ENCODE results near the gene FKBP2. TPM values are rescaled to one million over a fixed set of nuclear protein-coding genes. Genes with fewer than 3 reads are reported as not detected.
"Not testable (repeated sequence)": the region's sequence is repeated elsewhere in the genome, so short reads cannot be mapped to it uniquely, and the experiment has no call there.

The FKBP2 gene
- total RNA-seq, 1 donor from 2014 or later, result 66.0 TPM

GRCh38 chr11:64243236-64243854 is 2.5 kb downstream of the FKBP2 start:
- no peaks in the 10 kb centered on the region for H3K9me3 ChIP-seq
- peak overlapping the region; percentile 100 for H3K27ac ChIP-seq
- no peak for TF ChIP-seq POLR2A (IDR thresholded peaks at IDR 0.05)
- peaks cover 51% of the 10 kb centered on the region for H3K4me1 ChIP-seq
- intact Hi-C loops (cut with DNase I), result no loop called here
- H3K27me3 ChIP-seq, result no peaks in the 10 kb centered on the region
- H3K36me3 ChIP-seq, result peaks cover 0 to 19% of the 10 kb centered on the region in 2 donors
- H3K4me3 ChIP-seq, result no peak overlapping the region
- no peak for DNase-seq (ENCODE audit: extremely low spot score in 2 of 2)

GRCh38 chr11:64244107-64244506 is 3.2 kb downstream of the FKBP2 start:
- intact Hi-C loops (cut with DNase I), result no loop called here
- Histone ChIP-seq H3K36me3 (peaks cover 0 to 12% of the 10 kb centered on the region in 2 donors), H3K27me3 (no peaks in the 10 kb centered on the region), H3K9me3 (no peaks in the 10 kb centered on the region), H3K27ac (no peak overlapping the region), H3K4me3 (no peak overlapping the region), H3K4me1 (peaks cover 51% of the 10 kb centered on the region)
- DNase-seq (ENCODE audit: extremely low spot score in 2 of 2), result no peak
- no peak for TF ChIP-seq POLR2AphosphoS5 (IDR thresholded peaks at IDR 0.05; ENCODE audit: insufficient read depth in 1 of 2, low read depth in 1 of 2)
- TF ChIP-seq POLR2A (IDR thresholded peaks at IDR 0.05), result no peak
- no peak for TF ChIP-seq CTCF (IDR thresholded peaks at IDR 0.05)

- peaks cover 0 to 12% of the 10 kb centered on the region in 2 donors for H3K36me3 ChIP-seq
- no peaks in the 10 kb centered on the region for H3K27me3 ChIP-seq
- DNase-seq (ENCODE audit: extremely low spot score in 2 of 2), result no peak
- no peak for TF ChIP-seq CTCF (IDR thresholded peaks at IDR 0.05)
- no peak for TF ChIP-seq POLR2AphosphoS5 (IDR thresholded peaks at IDR 0.05; ENCODE audit: insufficient read depth in 1 of 2, low read depth in 1 of 2)
- no peak for TF ChIP-seq POLR2A (IDR thresholded peaks at IDR 0.05)
- intact Hi-C loops (cut with DNase I), result no loop called here
- no peaks in the 10 kb centered on the region for H3K9me3 ChIP-seq
- peak overlapping the region; percentile 48 to 57 for H3K4me3 ChIP-seq
- H3K27ac ChIP-seq, result peak overlapping the region; percentile 76
- H3K4me1 ChIP-seq, result peaks cover 47% of the 10 kb centered on the region
These were observed 4.1 kb downstream of the FKBP2 start for GRCh38 chr11:64244966-64245365.

- H3K4me3 ChIP-seq, result peak overlapping the region; percentile 48 to 57
These were observed 4.5 kb downstream of the FKBP2 start for GRCh38 chr11:64245401-64245796.

GRCh38 chr11:64245797-64246620 is 5.1 kb downstream of the FKBP2 start:
- Histone ChIP-seq H3K27ac (peak overlapping the region; percentile 76), H3K4me3 (peak overlapping the region; percentile 48 to 57), H3K36me3 (peaks cover 0 to 12% of the 10 kb centered on the region in 2 donors), H3K27me3 (no peaks in the 10 kb centered on the region), H3K9me3 (no peaks in the 10 kb centered on the region), H3K4me1 (peaks cover 48% of the 10 kb centered on the region)
- DNase-seq (ENCODE audit: extremely low spot score in 2 of 2), result no peak
- peak; percentile 32 to 71 for TF ChIP-seq POLR2AphosphoS5 (IDR thresholded peaks at IDR 0.05; ENCODE audit: insufficient read depth in 1 of 2, low read depth in 1 of 2)
- no peak for TF ChIP-seq CTCF (IDR thresholded peaks at IDR 0.05)
- no peak for TF ChIP-seq POLR2A (IDR thresholded peaks at IDR 0.05)
- intact Hi-C loops (cut with DNase I), result loop anchor here (2.0 kb wide), 1 partner anchor 25 kb away; no protein-coding TSS in a partner anchor

More at GRCh38 chr11:64245401-64245796, 4.5 kb downstream of the FKBP2 start:
- H3K36me3 ChIP-seq, result peaks cover 0 to 12% of the 10 kb centered on the region in 2 donors
- intact Hi-C loops (cut with DNase I), result no loop called here
- H3K9me3 ChIP-seq, result no peaks in the 10 kb centered on the region
- no peak for DNase-seq (ENCODE audit: extremely low spot score in 2 of 2)
- H3K27me3 ChIP-seq, result no peaks in the 10 kb centered on the region
- no peak for TF ChIP-seq POLR2A (IDR thresholded peaks at IDR 0.05)
- no peak for TF ChIP-seq POLR2AphosphoS5 (IDR thresholded peaks at IDR 0.05; ENCODE audit: insufficient read depth in 1 of 2, low read depth in 1 of 2)
- no peak for TF ChIP-seq CTCF (IDR thresholded peaks at IDR 0.05)
- H3K4me1 ChIP-seq, result peaks cover 44% of the 10 kb centered on the region
- H3K27ac ChIP-seq, result peak overlapping the region; percentile 76

GRCh38 chr11:64246621-64246870 is 5.7 kb downstream of the FKBP2 start:
- H3K36me3 ChIP-seq, result peaks cover 0 to 12% of the 10 kb centered on the region in 2 donors
- not testable (repeated sequence) for H3K27me3 ChIP-seq; DNase-seq (ENCODE audit: extremely low spot score in 2 of 2); H3K9me3 ChIP-seq
- intact Hi-C loops (cut with DNase I), result loop anchor here (2.0 kb wide), 1 partner anchor 24 kb away; no protein-coding TSS in a partner anchor
- H3K27ac ChIP-seq, result peak overlapping the region; percentile 76
- H3K4me3 ChIP-seq, result peak overlapping the region; percentile 48 to 57
- peaks cover 49% of the 10 kb centered on the region for H3K4me1 ChIP-seq
